ENCODE results near the gene AKR7A2. TPM values are rescaled to one million over a fixed set of nuclear protein-coding genes. Genes with fewer than 3 reads are reported as not detected.
A peak's percentile ranks its signal among the peaks of the same experiment; 100 is the strongest.

Gene AKR7A2
- total and polyA plus RNA-seq, 9 of the 15 experiments (the other 6 are each of a cell fraction or from before 2014, with no cell fraction given) = 2.0 to 78.4 (median 49.4) TPM

DNA sequence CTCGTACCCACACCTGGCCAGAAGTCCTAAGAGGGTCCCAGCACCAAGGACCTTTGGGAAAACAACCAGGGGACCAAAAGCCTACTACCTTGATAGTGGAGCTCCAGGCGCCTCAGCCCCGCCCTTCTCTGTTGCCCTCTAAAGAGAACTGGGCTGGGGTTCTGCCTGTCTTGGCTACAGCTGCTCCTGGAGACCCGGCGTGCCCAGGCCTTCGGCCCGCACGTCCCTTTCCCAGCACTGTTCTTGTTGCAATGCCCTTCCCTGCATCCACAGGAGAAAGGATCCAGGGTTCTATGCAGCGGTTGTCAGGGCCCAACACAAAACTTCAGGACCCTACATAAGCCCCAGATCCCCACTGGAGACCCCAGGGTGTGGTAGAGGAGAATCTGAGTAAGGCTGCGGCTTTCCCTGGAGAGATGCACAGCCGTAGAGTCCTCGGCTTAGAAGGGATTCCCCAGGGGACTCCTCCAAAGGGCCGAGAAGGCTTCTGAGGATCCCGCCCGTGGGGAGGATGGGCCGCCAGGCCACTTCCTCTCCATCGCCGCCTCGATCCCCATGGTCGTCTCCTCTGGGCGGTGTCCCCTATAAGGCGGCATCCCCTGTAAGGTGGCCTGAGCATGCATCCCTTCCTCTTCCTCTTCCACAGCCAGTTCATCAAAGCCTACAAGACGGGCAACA, 12.2 kb upstream of the AKR7A2 start:
- peaks cover 20% of the 10 kb centered on the region for H3K9me1 ChIP-seq (ENCODE audit: control insufficient read depth, insufficient read depth, low read length)
- H3K27ac ChIP-seq (ENCODE audit: extremely low read depth, low read depth, low read length) = no peak overlapping the region
- peaks cover 32% of the 10 kb centered on the region for H4K20me1 ChIP-seq (replicated peaks; ENCODE audit: control insufficient read depth, insufficient read depth, low read length)
- no peak overlapping the region for H2AFZ ChIP-seq (ENCODE audit: low read depth, low read length)
- peaks cover 65% of the 10 kb centered on the region for H3K36me3 ChIP-seq (ENCODE audit: control insufficient read depth, insufficient read depth, low read length)
- ChIA-PET POLR2A (interaction anchor here (0.6 to 1.2 kb wide), 2 partner anchors 11 to 644 kb away, joined by 4 read pairs; no protein-coding TSS in a partner anchor), CTCF (ENCODE audit: low intra/inter-chr PET ratio) (no interaction called here)
- in situ Hi-C loops (cut with MboI) = no loop called here
- 94% methylated on average over 22 of the region's 23 CpGs for WGBS (ENCODE audit: insufficient coverage, low coverage, missing lambda C conversion rate)
- no peaks in the 10 kb centered on the region for H3K27me3 ChIP-seq (ENCODE audit: control insufficient read depth in 2 of 2, insufficient read depth in 2 of 2, low read length in 2 of 2)
- H3K79me2 ChIP-seq (ENCODE audit: control insufficient read depth, insufficient read depth, low read length) = no peaks in the 10 kb centered on the region
- H3K9ac ChIP-seq (ENCODE audit: insufficient read depth in 1 of 2, low read depth in 2 of 2, low read length in 2 of 2) = peak overlapping the region in 1 of 2 experiments; percentile 6; a peak in 2 of 4 replicates
- FAIRE-seq = no peak
- no peak for DNase-seq (ENCODE audit: extremely low read depth in 1 of 4, low spot score in 3 of 4)
- no peak for ATAC-seq
- peaks cover 16 to 39% of the 10 kb centered on the region in 2 experiments for H3K4me1 ChIP-seq (replicated peaks in 1 of 2; ENCODE audit: control insufficient read depth in 2 of 2, insufficient read depth in 2 of 2, low read length in 2 of 2)
- H3K4me2 ChIP-seq (ENCODE audit: insufficient read depth, low read length) = no peak overlapping the region
- no peak overlapping the region for H3K4me3 ChIP-seq
- TF ChIP-seq FOSL1 (tag; conservative IDR thresholded peaks at IDR 0.05) = no peak
- TF ChIP-seq, protein P1, sequence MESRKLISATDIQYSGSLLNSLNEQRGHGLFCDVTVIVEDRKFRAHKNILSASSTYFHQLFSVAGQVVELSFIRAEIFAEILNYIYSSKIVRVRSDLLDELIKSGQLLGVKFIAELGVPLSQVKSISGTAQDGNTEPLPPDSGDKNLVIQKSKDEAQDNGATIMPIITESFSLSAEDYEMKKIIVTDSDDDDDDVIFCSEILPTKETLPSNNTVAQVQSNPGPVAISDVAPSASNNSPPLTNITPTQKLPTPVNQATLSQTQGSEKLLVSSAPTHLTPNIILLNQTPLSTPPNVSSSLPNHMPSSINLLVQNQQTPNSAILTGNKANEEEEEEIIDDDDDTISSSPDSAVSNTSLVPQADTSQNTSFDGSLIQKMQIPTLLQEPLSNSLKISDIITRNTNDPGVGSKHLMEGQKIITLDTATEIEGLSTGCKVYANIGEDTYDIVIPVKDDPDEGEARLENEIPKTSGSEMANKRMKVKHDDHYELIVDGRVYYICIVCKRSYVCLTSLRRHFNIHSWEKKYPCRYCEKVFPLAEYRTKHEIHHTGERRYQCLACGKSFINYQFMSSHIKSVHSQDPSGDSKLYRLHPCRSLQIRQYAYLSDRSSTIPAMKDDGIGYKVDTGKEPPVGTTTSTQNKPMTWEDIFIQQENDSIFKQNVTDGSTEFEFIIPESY (CRISPR knock-in tag; IDR thresholded peaks at IDR 0.05) = peak; percentile 74
- 0 out of 2 replicates have a peak, but pooled peaks have one; percentile 9 for TF ChIP-seq RBFOX2 (IDR thresholded peaks at IDR 0.05; ENCODE audit: low read depth, low read length)
- TF ChIP-seq HLTF (IDR thresholded peaks at IDR 0.05) = no peak
- TF ChIP-seq, protein P2, sequence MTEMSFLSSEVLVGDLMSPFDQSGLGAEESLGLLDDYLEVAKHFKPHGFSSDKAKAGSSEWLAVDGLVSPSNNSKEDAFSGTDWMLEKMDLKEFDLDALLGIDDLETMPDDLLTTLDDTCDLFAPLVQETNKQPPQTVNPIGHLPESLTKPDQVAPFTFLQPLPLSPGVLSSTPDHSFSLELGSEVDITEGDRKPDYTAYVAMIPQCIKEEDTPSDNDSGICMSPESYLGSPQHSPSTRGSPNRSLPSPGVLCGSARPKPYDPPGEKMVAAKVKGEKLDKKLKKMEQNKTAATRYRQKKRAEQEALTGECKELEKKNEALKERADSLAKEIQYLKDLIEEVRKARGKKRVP (CRISPR knock-in tag; IDR thresholded peaks at IDR 0.05) = no peak
- no TSS peak for BruUV-seq (replicated peaks)
- no peaks in the 10 kb centered on the region for H3K9me3 ChIP-seq (replicated peaks; ENCODE audit: control insufficient read depth, insufficient read depth, low read depth, low read length)
- intact Hi-C loops (cut with micrococcal nuclease) = no loop called here

All from K562 (cell line).